Osteocyte (in vitro differentiated cells): ENCODE results near the gene RBP5. TPM values are rescaled to one million over a fixed set of nuclear protein-coding genes. Genes with fewer than 3 reads are reported as not detected.

Experiments used
- DNase-seq: peaks from one replicate; pipeline ENCODE4 v3.0.0; 2021; ENCODE audit warnings: mixed read lengths; ENCODE audit not compliant: unreplicated experiment; ENCODE audit errors: extremely low spot score
- H3K27ac Mint-ChIP-seq: one replicate; pipeline ENCODE4 v1.8.0; 2021; ENCODE audit warnings: mild to moderate bottlenecking, mixed read lengths; ENCODE audit not compliant: unreplicated experiment
- H3K27me3 Mint-ChIP-seq: one replicate; pipeline ENCODE4 v1.8.0; 2021; ENCODE audit warnings: mixed read lengths; ENCODE audit not compliant: unreplicated experiment
- H3K36me3 Mint-ChIP-seq: one replicate; pipeline ENCODE4 v1.8.0; 2021; ENCODE audit warnings: mixed read lengths; ENCODE audit not compliant: unreplicated experiment
- H3K4me1 Mint-ChIP-seq: one replicate; pipeline ENCODE4 v1.8.0; 2021; ENCODE audit warnings: mixed read lengths; ENCODE audit not compliant: unreplicated experiment
- H3K4me3 Mint-ChIP-seq: one replicate; pipeline ENCODE4 v1.8.0; 2021; ENCODE audit warnings: mild to moderate bottlenecking, moderate library complexity, mixed read lengths; ENCODE audit not compliant: unreplicated experiment
- H3K9me3 Mint-ChIP-seq: one replicate; pipeline ENCODE4 v1.8.0; 2021; ENCODE audit warnings: mixed read lengths; ENCODE audit not compliant: unreplicated experiment
- CTCF ChIP-seq: fragments of 200-600 bp; sonication (generic); IDR thresholded peaks from 2 replicates; pipeline ENCODE4 v1.5.0; 2021; ENCODE audit warnings: antibody characterized with exemption, mild to moderate bottlenecking, moderate library complexity
- total RNA-seq: library from RNA; stranded (reverse); gene quantifications from 2 replicates; pipeline ENCODE4 v1.2.1, GENCODE V29; 2021

Gene RBP5
- total RNA-seq, 1 donor from 2014 or later, result not detected

GRCh38 chr12:7137908-7138307 lies 9.2 kb upstream of the RBP5 start:
- Mint-ChIP-seq H3K9me3 (no peaks in the 10 kb centered on the region), H3K27me3 (peaks cover 3% of the 10 kb centered on the region), H3K4me1 (peaks cover 2% of the 10 kb centered on the region), H3K27ac (no peak overlapping the region), H3K4me3 (no peak overlapping the region), H3K36me3 (peaks cover 6% of the 10 kb centered on the region)
- TF ChIP-seq CTCF, result no peak
- no peak for DNase-seq

GRCh38 chr12:7136676-7137075 lies 8.0 kb upstream of the RBP5 start:
- TF ChIP-seq CTCF, result no peak
- Mint-ChIP-seq H3K27me3 (peaks cover 3% of the 10 kb centered on the region), H3K4me3 (no peak overlapping the region), H3K9me3 (no peaks in the 10 kb centered on the region), H3K4me1 (no peaks in the 10 kb centered on the region), H3K27ac (no peak overlapping the region), H3K36me3 (peaks cover 2% of the 10 kb centered on the region)
- DNase-seq, result no peak

- H3K27me3 Mint-ChIP-seq, result peaks cover 3% of the 10 kb centered on the region
- no peak for DNase-seq
- peaks cover 2% of the 10 kb centered on the region for H3K4me1 Mint-ChIP-seq
- H3K27ac Mint-ChIP-seq, result no peak overlapping the region
- no peak for TF ChIP-seq CTCF
- no peak overlapping the region for H3K4me3 Mint-ChIP-seq
- no peaks in the 10 kb centered on the region for H3K9me3 Mint-ChIP-seq
- no peaks in the 10 kb centered on the region for H3K36me3 Mint-ChIP-seq
Observed at GRCh38 chr12:7136071-7136470, 7.4 kb upstream of the RBP5 start.

GRCh38 chr12:7134396-7135166 lies 5.9 kb upstream of the RBP5 start:
- Mint-ChIP-seq H3K27ac (no peak overlapping the region), H3K4me3 (no peak overlapping the region), H3K36me3 (no peaks in the 10 kb centered on the region), H3K27me3 (peaks cover 3% of the 10 kb centered on the region), H3K9me3 (no peaks in the 10 kb centered on the region), H3K4me1 (peaks cover 15% of the 10 kb centered on the region)
- DNase-seq, result no peak
- no peak for TF ChIP-seq CTCF

GRCh38 chr12:7131502-7131866 lies 2.8 kb upstream of the RBP5 start:
- peaks cover 24% of the 10 kb centered on the region for H3K4me1 Mint-ChIP-seq
- peak overlapping the region; percentile 75 for H3K4me3 Mint-ChIP-seq
- no peak for TF ChIP-seq CTCF
- H3K36me3 Mint-ChIP-seq, result peaks cover 4% of the 10 kb centered on the region
- no peak for DNase-seq
- no peaks in the 10 kb centered on the region for H3K9me3 Mint-ChIP-seq
- no peak overlapping the region for H3K27ac Mint-ChIP-seq
- H3K27me3 Mint-ChIP-seq, result peaks cover 16% of the 10 kb centered on the region
